B cell (primary cell): ENCODE results near the gene ACO1. TPM values are rescaled to one million over a fixed set of nuclear protein-coding genes. Genes with fewer than 3 reads are reported as not detected.

Source experiments
- ATAC-seq: fragments of 200-7000 bp; cut with Tn5 transposase; one replicate; pipeline ENCODE4 v1.10.0; 2021; ENCODE audit warnings: low read depth, mild to moderate bottlenecking, moderate number of reproducible peaks, moderate library complexity
- CTCF ChIA-PET: fragments of 350-600 bp; sonication (Branson Sonifier 250); formaldehyde crosslinking; loops from one replicate; lab custom pipeline; 2021; ENCODE audit warnings: antibody characterized with exemption, inconsistent platforms; lab: Charles Lee
- POLR2A ChIA-PET: fragments of 350-600 bp; sonication (Branson Sonifier 250); formaldehyde crosslinking; loops from one replicate; lab custom pipeline; 2021; ENCODE audit warnings: antibody characterized with exemption; lab: Charles Lee
- DNase-seq: peaks from one replicate; pipeline ENCODE4 v3.0.0; 2013
- H2AFZ ChIP-seq: 2 replicates; pipeline ENCODE4 v1.6.1; 2012; ENCODE audit warnings: mild to moderate bottlenecking, low read depth, low read length; ENCODE audit not compliant: insufficient read depth, poor library complexity, severe bottlenecking
- H3K27ac ChIP-seq, 2 donors: 1 replicate in 1 of 2; 2 replicates in 1 of 2; pipeline ENCODE4 v1.5.1; 2012 to 2013; ENCODE audit warnings: low read length in 2 of 2, mild to moderate bottlenecking in 2 of 2, moderate library complexity in 1 of 2
- H3K27me3 ChIP-seq, 4 experiments: fragments of 200-600 bp in 1 of 4; sonication (generic) in 1 of 4; replicated peaks in 1 of 4; 1 replicate in 2 of 4; 2 replicates in 2 of 4; pipeline versions ENCODE4 v1.6.1 to v1.7.0; 2013 to 2016; ENCODE audit warnings: low read length in 3 of 4, mild to moderate bottlenecking in 2 of 4, mixed read lengths in 1 of 4, moderate library complexity in 1 of 4; ENCODE audit not compliant: insufficient read depth in 4 of 4, control insufficient read depth in 3 of 4; ENCODE audit errors: control extremely low read depth in 1 of 4
- H3K36me3 ChIP-seq, 2 experiments: replicated peaks in 1 of 2; 1 replicate in 1 of 2; 2 replicates in 1 of 2; pipeline versions ENCODE4 v1.6.1 to v1.7.1; 2013; ENCODE audit warnings: low read length in 1 of 2; ENCODE audit not compliant: insufficient read depth in 2 of 2, control insufficient read depth in 1 of 2; ENCODE audit errors: control extremely low read depth in 1 of 2, extremely low read depth in 1 of 2
- H3K4me1 ChIP-seq, 2 donors: fragments of 200-600 bp in 1 of 2; sonication (generic) in 1 of 2; 1 replicate in 1 of 2; 2 replicates in 1 of 2; pipeline versions ENCODE4 v1.5.1 to v1.6.1; 2013 to 2017; ENCODE audit warnings: low read length in 2 of 2; ENCODE audit not compliant: control insufficient read depth in 2 of 2, insufficient read depth in 2 of 2
- H3K4me2 ChIP-seq: replicated peaks from 2 replicates; pipeline ENCODE3; 2012; ENCODE audit warnings: mild to moderate bottlenecking, low read depth, low read length; ENCODE audit not compliant: poor library complexity, severe bottlenecking
- H3K4me3 ChIP-seq, 5 experiments: fragments of 200-600 bp in 1 of 5; sonication (generic) in 1 of 5; 1 replicate in 3 of 5; 2 replicates in 2 of 5; pipeline versions ENCODE4 v1.5.1 to v1.7.0; 2011 to 2016; ENCODE audit warnings: low read length in 4 of 5, mild to moderate bottlenecking in 4 of 5, low read depth in 2 of 5, control low read depth in 1 of 5, moderate library complexity in 1 of 5; ENCODE audit not compliant: insufficient read depth in 1 of 5; ENCODE audit errors: control extremely low read depth in 1 of 5, extremely low read depth in 1 of 5
- H3K79me2 ChIP-seq: fragments of 200-600 bp; sonication (generic); one replicate; pipeline ENCODE4 v1.6.0; 2016; ENCODE audit warnings: low read length; ENCODE audit not compliant: control insufficient read depth, insufficient read depth
- H3K9ac ChIP-seq: fragments of 200-600 bp; sonication (generic); 2 replicates; pipeline ENCODE4 v1.6.1; 2017; ENCODE audit warnings: mild to moderate bottlenecking, low read length, moderate library complexity
- H3K9me3 ChIP-seq, 3 donors: one replicate each; pipeline versions ENCODE4 v1.6.1 to v1.7.1; 2013; ENCODE audit warnings: low read length in 2 of 3; ENCODE audit not compliant: control insufficient read depth in 2 of 3, insufficient read depth in 1 of 3; ENCODE audit errors: control extremely low read depth in 1 of 3
- H4K20me1 ChIP-seq: 2 replicates; pipeline ENCODE4 v1.6.0; 2012; ENCODE audit warnings: mild to moderate bottlenecking, low read length; ENCODE audit not compliant: insufficient read depth, control insufficient read depth, poor library complexity, severe bottlenecking
- H3K27ac Mint-ChIP-seq: one replicate; pipeline ENCODE4 v1.8.0; 2021; ENCODE audit warnings: mixed read lengths
- H3K27me3 Mint-ChIP-seq: one replicate; pipeline ENCODE4 v1.8.0; 2021; ENCODE audit warnings: mixed read lengths
- H3K4me1 Mint-ChIP-seq: one replicate; pipeline ENCODE4 v1.8.0; 2021; ENCODE audit warnings: mixed read lengths
- H3K4me3 Mint-ChIP-seq: one replicate; pipeline ENCODE4 v1.8.0; 2021; ENCODE audit warnings: mixed read lengths
- H3K9me3 Mint-ChIP-seq: one replicate; pipeline ENCODE4 v1.8.0; 2022; ENCODE audit warnings: mixed read lengths; ENCODE audit not compliant: insufficient read depth
- EZH2 ChIP-seq: IDR thresholded peaks from 2 replicates; pipeline ENCODE4 v1.6.1; 2012; ENCODE audit warnings: borderline replicate concordance, low read depth, mild to moderate bottlenecking, moderate library complexity, low read length; ENCODE audit not compliant: insufficient read depth, poor library complexity, severe bottlenecking
- WGBS: methylation state at CpG from one replicate; pipeline ENCODE4 v1.1.5; 2013; ENCODE audit warnings: missing lambda C conversion rate; ENCODE audit not compliant: insufficient coverage; 5-methylcytosine and 5-hydroxymethylcytosine counted together
- intact Hi-C: fragments of 100-400 bp; cut with micrococcal nuclease; formaldehyde crosslinking; loops from one replicate; pipeline ENCODE4 v1.10.0; 2022
- polyA plus RNA-seq: library from polyadenylated mRNA; depleted of rRNA; stranded (reverse); fragments of >200 nt; gene quantifications from 2 replicates; pipeline ENCODE4 v1.2.3, GENCODE V29; 2012
- total RNA-seq, 2 donors: library from RNA; stranded (reverse); fragments of 120-200 nt in 1 of 2; gene quantifications; 1 replicate in 1 of 2; 2 replicates in 1 of 2; pipeline versions ENCODE4 v1.2.3 to v1.2.4, GENCODE V29; 2013 to 2022
- TF ChIP-seq, protein P1 (sequence below): fragments of 200-600 bp; IDR thresholded peaks from one replicate; pipeline ENCODE4 v1.8.0; 2022; ENCODE audit warnings: antibody characterized with exemption, mild to moderate bottlenecking

Gene ACO1
- total and polyA plus RNA-seq, 2 donors (not counting 1 experiment from before 2014, with no cell fraction given): 1.6 to 9.1 TPM

- intact Hi-C loops: no loop called here
- ChIA-PET CTCF (no interaction called here), POLR2A (no interaction called here)
- WGBS: 67% methylated on average over 4 of the region's 5 CpGs
- no peak for DNase-seq
- Mint-ChIP-seq H3K27ac (no peak overlapping the region), H3K9me3 (no peaks in the 10 kb centered on the region), H3K4me3 (no peak overlapping the region), H3K4me1 (peaks cover 1% of the 10 kb centered on the region), H3K27me3 (peaks cover 16% of the 10 kb centered on the region)
- H3K79me2 ChIP-seq: no peaks in the 10 kb centered on the region
- no peak overlapping the region for H3K4me2 ChIP-seq
- peaks cover 0 to 5% (median 0%) of the 10 kb centered on the region in 4 experiments for H3K27me3 ChIP-seq
- no peaks in the 10 kb centered on the region for H3K9me3 ChIP-seq
- no peak overlapping the region for H2AFZ ChIP-seq
- TF ChIP-seq, protein P1, sequence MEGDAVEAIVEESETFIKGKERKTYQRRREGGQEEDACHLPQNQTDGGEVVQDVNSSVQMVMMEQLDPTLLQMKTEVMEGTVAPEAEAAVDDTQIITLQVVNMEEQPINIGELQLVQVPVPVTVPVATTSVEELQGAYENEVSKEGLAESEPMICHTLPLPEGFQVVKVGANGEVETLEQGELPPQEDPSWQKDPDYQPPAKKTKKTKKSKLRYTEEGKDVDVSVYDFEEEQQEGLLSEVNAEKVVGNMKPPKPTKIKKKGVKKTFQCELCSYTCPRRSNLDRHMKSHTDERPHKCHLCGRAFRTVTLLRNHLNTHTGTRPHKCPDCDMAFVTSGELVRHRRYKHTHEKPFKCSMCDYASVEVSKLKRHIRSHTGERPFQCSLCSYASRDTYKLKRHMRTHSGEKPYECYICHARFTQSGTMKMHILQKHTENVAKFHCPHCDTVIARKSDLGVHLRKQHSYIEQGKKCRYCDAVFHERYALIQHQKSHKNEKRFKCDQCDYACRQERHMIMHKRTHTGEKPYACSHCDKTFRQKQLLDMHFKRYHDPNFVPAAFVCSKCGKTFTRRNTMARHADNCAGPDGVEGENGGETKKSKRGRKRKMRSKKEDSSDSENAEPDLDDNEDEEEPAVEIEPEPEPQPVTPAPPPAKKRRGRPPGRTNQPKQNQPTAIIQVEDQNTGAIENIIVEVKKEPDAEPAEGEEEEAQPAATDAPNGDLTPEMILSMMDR: no peak
- TF ChIP-seq EZH2: no peak
- H3K9ac ChIP-seq: no peak overlapping the region
- H3K36me3 ChIP-seq: no peaks in the 10 kb centered on the region
- no peak overlapping the region for H3K4me3 ChIP-seq
- no peaks in the 10 kb centered on the region for H4K20me1 ChIP-seq
- no peak overlapping the region for H3K27ac ChIP-seq
- H3K4me1 ChIP-seq: no peaks in the 10 kb centered on the region
- ATAC-seq: no peak
These were observed 44.1 kb upstream of the ACO1 start for GRCh38 chr9:32340361-32340760.

DNA sequence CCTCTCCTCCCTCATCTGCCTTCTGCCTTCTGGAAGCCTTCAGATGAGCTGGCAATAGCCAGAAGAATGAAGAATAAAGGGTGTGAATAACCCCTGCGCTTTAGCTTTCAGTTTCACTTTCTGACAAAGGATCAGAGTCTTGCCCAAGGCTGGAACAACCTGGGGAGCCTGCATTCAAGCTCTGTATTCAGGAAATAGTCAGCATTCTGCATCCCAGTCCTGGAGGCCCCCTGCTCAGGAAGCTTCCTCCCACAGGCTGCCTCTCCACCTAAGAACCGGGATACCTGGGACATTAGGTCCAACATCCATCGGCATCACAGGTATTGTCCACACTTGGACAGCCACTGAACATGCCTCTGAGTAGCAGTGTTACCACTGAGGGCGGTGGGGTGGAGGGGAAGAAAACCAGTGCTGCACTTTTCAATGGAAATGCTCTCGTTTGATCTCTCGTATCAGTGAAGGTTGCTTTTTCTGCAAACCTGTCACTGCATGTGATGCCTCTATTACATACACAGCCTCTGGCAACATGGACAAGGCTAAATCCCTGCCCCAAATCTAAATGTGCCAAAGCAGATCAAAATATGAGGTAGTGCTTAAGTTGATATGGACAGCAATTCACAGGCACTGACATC is 39.8 kb upstream of the ACO1 start:
- ChIA-PET CTCF (no interaction called here), POLR2A (no interaction called here)
- Histone ChIP-seq H3K27me3 (peaks cover 0 to 5% (median 0%) of the 10 kb centered on the region in 4 experiments), H3K4me1 (no peaks in the 10 kb centered on the region), H2AFZ (no peak overlapping the region), H3K27ac (no peak overlapping the region), H3K9ac (no peak overlapping the region), H3K36me3 (no peaks in the 10 kb centered on the region), H4K20me1 (no peaks in the 10 kb centered on the region), H3K9me3 (no peaks in the 10 kb centered on the region), H3K4me3 (no peak overlapping the region), H3K4me2 (no peak overlapping the region), H3K79me2 (no peaks in the 10 kb centered on the region)
- TF ChIP-seq EZH2: no peak
- TF ChIP-seq, protein P1: no peak
- Mint-ChIP-seq H3K27ac (no peak overlapping the region), H3K4me1 (peaks cover 1% of the 10 kb centered on the region), H3K4me3 (no peak overlapping the region), H3K27me3 (peaks cover 10% of the 10 kb centered on the region), H3K9me3 (no peaks in the 10 kb centered on the region)
- 74% methylated on average over 4 of the region's 6 CpGs for WGBS
- ATAC-seq: no peak
- intact Hi-C loops: no loop called here
- no peak for DNase-seq
